Activated T-helper 1 cell treated with anti-CD3 and anti-CD28 coated beads, Interleukin-12 subunit alpha, Interleukin-12 subunit beta, Interleukin-2, Interleukin-4 antibody, amounts not matched to agents 30 ng/mL and 10 ng/mL and 1 ng/mL, durations not matched to agents 14 hours and 24 hours and 36 hours (primary cell): ENCODE data around the gene EAF1. TPM values are rescaled to one million over a fixed set of nuclear protein-coding genes. Genes with fewer than 3 reads are reported as not detected.
"Not testable (repeated sequence)": the region's sequence is repeated elsewhere in the genome, so short reads cannot be mapped to it uniquely, and the experiment has no call there.

ENCODE experiments used
- DNase-seq: peaks from one replicate; pipeline ENCODE4 v3.0.0; 2021; ENCODE audit warnings: low spot score
- H3K27ac Mint-ChIP-seq: one replicate; pipeline ENCODE4 v1.8.0; 2021; ENCODE audit warnings: mild to moderate bottlenecking, mixed read lengths
- H3K27me3 Mint-ChIP-seq: one replicate; pipeline ENCODE4 v1.8.0; 2022; ENCODE audit warnings: mild to moderate bottlenecking, moderate library complexity, mixed read lengths; ENCODE audit not compliant: insufficient read depth
- H3K36me3 Mint-ChIP-seq: one replicate; pipeline ENCODE4 v1.8.0; 2021; ENCODE audit warnings: low read depth, mixed read lengths
- H3K4me1 Mint-ChIP-seq: one replicate; pipeline ENCODE4 v1.8.0; 2021; ENCODE audit warnings: low read depth, mixed read lengths
- H3K4me3 Mint-ChIP-seq: one replicate; pipeline ENCODE4 v1.8.0; 2021; ENCODE audit warnings: mild to moderate bottlenecking, moderate library complexity, mixed read lengths
- H3K9me3 Mint-ChIP-seq: one replicate; pipeline ENCODE4 v1.8.0; 2021; ENCODE audit warnings: mixed read lengths
- intact Hi-C: fragments of 100-400 bp; cut with micrococcal nuclease; formaldehyde crosslinking; loops from one replicate; pipeline ENCODE4 v1.15.1; 2024
- total RNA-seq: library from RNA; stranded (reverse); gene quantifications from 2 replicates; pipeline ENCODE4 v1.2.3, GENCODE V29; 2022

Gene EAF1
- total RNA-seq, 1 donor from 2014 or later: 27.8 TPM

GRCh38 chr3:15484551-15484950, 57.2 kb downstream of the EAF1 start:
- intact Hi-C loops, H3K36me3 Mint-ChIP-seq, H3K9me3 Mint-ChIP-seq, H3K27ac Mint-ChIP-seq, H3K4me1 Mint-ChIP-seq, DNase-seq, H3K4me3 Mint-ChIP-seq: not testable (repeated sequence)
- H3K27me3 Mint-ChIP-seq: peaks cover 29% of the 10 kb centered on the region

DNA sequence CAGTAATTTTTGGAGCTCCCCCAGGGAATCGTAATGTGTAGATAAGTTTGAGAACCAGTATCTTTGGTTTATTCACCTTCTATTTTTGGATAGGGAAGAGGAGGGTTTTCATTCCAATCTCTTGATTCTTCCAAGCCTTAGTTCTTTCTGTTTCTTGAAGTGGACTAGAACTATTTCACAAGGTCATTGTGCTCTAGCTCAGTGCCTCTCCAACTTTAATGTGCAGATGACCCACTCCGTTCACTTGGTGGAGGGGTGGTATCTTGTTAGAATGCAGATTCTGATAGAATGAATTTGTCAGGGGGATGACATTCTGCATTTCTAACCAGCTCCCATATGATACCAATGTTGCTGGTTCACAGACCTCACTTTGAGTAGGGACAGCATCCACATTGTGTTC, 58.6 kb downstream of the EAF1 start:
- peaks cover 26% of the 10 kb centered on the region for H3K27me3 Mint-ChIP-seq
- no peaks in the 10 kb centered on the region for H3K9me3 Mint-ChIP-seq
- H3K4me3 Mint-ChIP-seq: no peak overlapping the region
- intact Hi-C loops: loop anchor here (5.0 kb wide), 1 partner anchor 36 kb away; the partner anchor contains the start of gene COLQ
- H3K4me1 Mint-ChIP-seq: peaks cover 7% of the 10 kb centered on the region
- no peak overlapping the region for H3K27ac Mint-ChIP-seq
- no peak for DNase-seq
- no peaks in the 10 kb centered on the region for H3K36me3 Mint-ChIP-seq

DNA sequence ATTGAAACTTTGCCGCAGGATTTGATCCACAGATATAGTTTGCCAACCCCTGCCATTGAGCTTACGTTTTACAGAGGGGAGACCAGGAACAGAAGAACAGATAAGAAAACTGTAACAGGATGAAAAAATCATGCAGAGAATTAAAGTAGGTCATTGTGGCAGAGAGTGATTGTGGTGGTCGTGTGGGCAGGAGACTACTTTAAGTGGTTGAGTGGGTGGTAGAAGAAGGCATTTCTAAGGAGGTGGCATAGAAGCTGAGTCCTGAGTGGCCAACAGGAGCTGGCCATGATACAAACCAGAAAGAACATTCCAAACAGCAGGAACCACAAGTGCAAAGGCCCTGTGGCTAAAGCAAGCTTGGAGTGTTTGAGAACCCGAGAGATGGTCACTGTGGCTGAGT, 59.6 kb downstream of the EAF1 start:
- intact Hi-C loops: loop anchor here (5.0 kb wide), 1 partner anchor 35 kb away; the partner anchor contains the start of gene COLQ
- Mint-ChIP-seq H3K36me3 (no peaks in the 10 kb centered on the region), H3K27ac (no peak overlapping the region), H3K4me1 (peaks cover 7% of the 10 kb centered on the region), H3K27me3 (peaks cover 18% of the 10 kb centered on the region), H3K4me3 (no peak overlapping the region), H3K9me3 (no peaks in the 10 kb centered on the region)
- DNase-seq: no peak

- no peaks in the 10 kb centered on the region for H3K36me3 Mint-ChIP-seq
- peaks cover 10% of the 10 kb centered on the region for H3K27me3 Mint-ChIP-seq
- intact Hi-C loops: loop anchor here (5.0 kb wide), 1 partner anchor 34 kb away; the partner anchor contains the start of gene COLQ
- no peak for DNase-seq
- H3K4me3 Mint-ChIP-seq: no peak overlapping the region
- no peaks in the 10 kb centered on the region for H3K9me3 Mint-ChIP-seq
- peaks cover 7% of the 10 kb centered on the region for H3K4me1 Mint-ChIP-seq
- H3K27ac Mint-ChIP-seq: no peak overlapping the region
These were observed 60.6 kb downstream of the EAF1 start for GRCh38 chr3:15488002-15488401.

- peaks cover 7% of the 10 kb centered on the region for H3K27me3 Mint-ChIP-seq
- no peak overlapping the region for H3K27ac Mint-ChIP-seq
- intact Hi-C loops: no loop called here
- DNase-seq: no peak
- no peaks in the 10 kb centered on the region for H3K36me3 Mint-ChIP-seq
- H3K9me3 Mint-ChIP-seq: no peaks in the 10 kb centered on the region
- no peak overlapping the region for H3K4me3 Mint-ChIP-seq
- H3K4me1 Mint-ChIP-seq: peaks cover 12% of the 10 kb centered on the region
These were observed 62.8 kb downstream of the EAF1 start for GRCh38 chr3:15490158-15490557.

DNA sequence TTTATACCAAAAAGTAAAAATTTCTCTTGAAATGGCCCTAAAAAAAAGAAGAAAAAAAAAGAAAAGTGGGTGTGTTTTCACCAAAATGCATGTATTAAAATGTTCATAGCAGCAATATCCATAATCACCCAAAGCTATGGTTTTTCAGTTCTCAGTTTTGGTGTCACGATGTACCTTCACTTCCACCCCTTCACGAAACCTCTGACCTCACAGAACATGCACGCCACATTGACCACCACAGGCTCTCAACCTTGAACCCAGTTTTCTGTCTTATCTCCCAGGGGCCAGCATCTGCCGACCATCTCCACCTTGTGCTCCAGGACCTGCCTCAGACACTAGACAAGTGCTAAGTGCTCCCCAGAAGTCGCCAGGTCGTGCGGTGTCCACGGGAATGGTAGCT, 63.7 kb downstream of the EAF1 start:
- H3K9me3 Mint-ChIP-seq: no peaks in the 10 kb centered on the region
- H3K36me3 Mint-ChIP-seq: no peaks in the 10 kb centered on the region
- no peak overlapping the region for H3K4me3 Mint-ChIP-seq
- H3K4me1 Mint-ChIP-seq: peaks cover 12% of the 10 kb centered on the region
- peaks cover 8% of the 10 kb centered on the region for H3K27me3 Mint-ChIP-seq
- no peak overlapping the region for H3K27ac Mint-ChIP-seq
- intact Hi-C loops: no loop called here
- DNase-seq: no peak

Other genes starting within 250 kb of the EAF1 start
- gene CAPN7, start 221.4 kb upstream of the EAF1 start, total RNA-seq: 26.0 and 28.6 TPM in 2 replicates
- gene SH3BP5, start 95.0 kb upstream of the EAF1 start, total RNA-seq: 28.0 and 30.3 TPM in 2 replicates
- gene METTL6, start 54 bp upstream of the EAF1 start, total RNA-seq: 15.0 and 15.8 TPM in 2 replicates
- 0.65 and 0.96 TPM in 2 replicates for gene COLQ, start 94.1 kb downstream of the EAF1 start, total RNA-seq
- gene HACL1, start 174.0 kb downstream of the EAF1 start, total RNA-seq: 21.4 and 24.8 TPM in 2 replicates
- 2.6 and 3.5 TPM in 2 replicates for gene BTD, start 174.1 kb downstream of the EAF1 start, total RNA-seq